A673 (cell line): Measurements from ENCODE around the gene KRTAP20-1. TPM values are rescaled to one million over a fixed set of nuclear protein-coding genes. Genes with fewer than 3 reads are reported as not detected.

Experiments
- BruUV-seq: library from RNA; stranded (reverse); fragments of 400-500 nt; replicated peaks from 2 replicates; lab custom pipeline; 2021; lab: Mats Ljungman, UMichigan
- CTCF ChIA-PET: fragments of 300-600 bp; sonication (Branson Sonifier 250); formaldehyde crosslinking; loops from one replicate; lab custom pipeline; 2022; ENCODE audit warnings: antibody characterized with exemption; lab: Charles Lee
- POLR2A ChIA-PET: fragments of 300-600 bp; sonication (Branson Sonifier 250); formaldehyde crosslinking; loops from one replicate; lab custom pipeline; 2022; ENCODE audit warnings: antibody characterized with exemption; ENCODE audit not compliant: low non-redundant PET; lab: Charles Lee
- DNase-seq: peaks from one replicate; pipeline ENCODE4 v3.0.0-alpha.2; 2015; ENCODE audit warnings: low spot score
- H3K27ac ChIP-seq: fragments of 200-600 bp; sonication (generic); 2 replicates; pipeline ENCODE4 v1.5.1; 2016; ENCODE audit warnings: mixed run types, low read depth, mild to moderate bottlenecking, mixed read lengths, antibody characterized with exemption, low read length; ENCODE audit not compliant: poor library complexity, severe bottlenecking
- H3K27me3 ChIP-seq: fragments of 200-600 bp; sonication (generic); replicated peaks from 2 replicates; pipeline ENCODE4 v1.6.1; 2017; ENCODE audit warnings: mixed run types, low read depth, mild to moderate bottlenecking, mixed read lengths, antibody characterized with exemption, low read length; ENCODE audit not compliant: insufficient read depth, poor library complexity
- H3K36me3 ChIP-seq: fragments of 200-600 bp; sonication (generic); 2 replicates; pipeline ENCODE4 v1.6.1; 2016; ENCODE audit warnings: mixed run types, mild to moderate bottlenecking, mixed read lengths, antibody characterized with exemption, low read length; ENCODE audit not compliant: insufficient read depth, poor library complexity, severe bottlenecking
- H3K4me1 ChIP-seq: fragments of 200-600 bp; sonication (generic); 2 replicates; pipeline ENCODE4 v1.6.1; 2017; ENCODE audit warnings: mixed run types, mild to moderate bottlenecking, mixed read lengths, antibody characterized with exemption, low read length; ENCODE audit not compliant: insufficient read depth, poor library complexity, severe bottlenecking
- H3K4me3 ChIP-seq: fragments of 200-600 bp; sonication (generic); 2 replicates; pipeline ENCODE4 v1.5.1; 2016; ENCODE audit warnings: low read depth, mixed run types, mild to moderate bottlenecking, mixed read lengths, low read length; ENCODE audit not compliant: poor library complexity, severe bottlenecking
- H3K9me3 ChIP-seq: fragments of 200-600 bp; sonication (generic); 2 replicates; pipeline ENCODE4 v1.6.1; 2016; ENCODE audit warnings: mixed run types, low read depth, mild to moderate bottlenecking, mixed read lengths, antibody characterized with exemption, low read length; ENCODE audit not compliant: poor library complexity, severe bottlenecking
- EZH2 ChIP-seq: fragments of 200-600 bp; sonication (generic); IDR thresholded peaks from 2 replicates; pipeline ENCODE4 v1.6.1; 2017; ENCODE audit warnings: borderline replicate concordance, low read depth, mild to moderate bottlenecking, mixed read lengths, antibody characterized with exemption, low read length; ENCODE audit not compliant: poor library complexity, severe bottlenecking
- intact Hi-C: fragments of 100-400 bp; cut with micrococcal nuclease; formaldehyde crosslinking; loops from one replicate; pipeline ENCODE4 v1.10.0; 2022; ENCODE audit not compliant: unreplicated experiment
- total RNA-seq: library from RNA; stranded (reverse); gene quantifications from 2 replicates; pipeline ENCODE4 v1.2.3, GENCODE V29; 2021
- TF ChIP-seq, protein P1 (sequence below): fragments of 300-800, 200-600 bp; sonication (generic); conservative IDR thresholded peaks from 2 replicates; pipeline ENCODE4 v1.5.1; 2017; ENCODE audit warnings: low read depth, mild to moderate bottlenecking, antibody characterized with exemption, low read length, moderate library complexity, mixed read lengths

The KRTAP20-1 gene
- total RNA-seq, 1 experiment from 2014 or later: not detected

- Histone ChIP-seq H3K27ac (no peak within 1 kb of the TSS), H3K27me3 (no peaks in the 10 kb centered on the region), H3K4me3 (no peak within 1 kb of the TSS), H3K9me3 (no peaks in the 10 kb centered on the region), H3K4me1 (no peaks in the 10 kb centered on the region), H3K36me3 (no peaks in the 10 kb centered on the region)
- no peak for TF ChIP-seq EZH2
- TF ChIP-seq, protein P1, sequence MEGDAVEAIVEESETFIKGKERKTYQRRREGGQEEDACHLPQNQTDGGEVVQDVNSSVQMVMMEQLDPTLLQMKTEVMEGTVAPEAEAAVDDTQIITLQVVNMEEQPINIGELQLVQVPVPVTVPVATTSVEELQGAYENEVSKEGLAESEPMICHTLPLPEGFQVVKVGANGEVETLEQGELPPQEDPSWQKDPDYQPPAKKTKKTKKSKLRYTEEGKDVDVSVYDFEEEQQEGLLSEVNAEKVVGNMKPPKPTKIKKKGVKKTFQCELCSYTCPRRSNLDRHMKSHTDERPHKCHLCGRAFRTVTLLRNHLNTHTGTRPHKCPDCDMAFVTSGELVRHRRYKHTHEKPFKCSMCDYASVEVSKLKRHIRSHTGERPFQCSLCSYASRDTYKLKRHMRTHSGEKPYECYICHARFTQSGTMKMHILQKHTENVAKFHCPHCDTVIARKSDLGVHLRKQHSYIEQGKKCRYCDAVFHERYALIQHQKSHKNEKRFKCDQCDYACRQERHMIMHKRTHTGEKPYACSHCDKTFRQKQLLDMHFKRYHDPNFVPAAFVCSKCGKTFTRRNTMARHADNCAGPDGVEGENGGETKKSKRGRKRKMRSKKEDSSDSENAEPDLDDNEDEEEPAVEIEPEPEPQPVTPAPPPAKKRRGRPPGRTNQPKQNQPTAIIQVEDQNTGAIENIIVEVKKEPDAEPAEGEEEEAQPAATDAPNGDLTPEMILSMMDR: no peak
- ChIA-PET CTCF (no interaction called here), POLR2A (no interaction called here)
- DNase-seq: no peak
- BruUV-seq: no TSS peak
- intact Hi-C loops: no loop called here
Observed at GRCh38 chr21:30592140-30592539, 24.1 kb upstream of the KRTAP20-1 start, which contains the start of gene KRTAP6-3. Gene KRTAP6-3 (plus strand): TSS chr21:30592440. CDS start chr21:30592446, 6 bp downstream.

- ChIA-PET POLR2A (no interaction called here), CTCF (no interaction called here)
- H3K9me3 ChIP-seq: peaks cover 10% of the 10 kb centered on the region
- H3K27ac ChIP-seq: no peak within 1 kb of the TSS
- TF ChIP-seq, protein P1: no peak
- no peak for TF ChIP-seq EZH2
- no TSS peak for BruUV-seq
- no peaks in the 10 kb centered on the region for H3K4me1 ChIP-seq
- H3K27me3 ChIP-seq: no peaks in the 10 kb centered on the region
- intact Hi-C loops: no loop called here
- no peaks in the 10 kb centered on the region for H3K36me3 ChIP-seq
- H3K4me3 ChIP-seq: no peak within 1 kb of the TSS
- no peak for DNase-seq
Observed at GRCh38 chr21:30598802-30599201, 17.4 kb upstream of the KRTAP20-1 start, which contains the start of gene KRTAP6-2. Gene KRTAP6-2 (minus strand): TSS chr21:30598902. CDS start chr21:30598874, 28 bp downstream.

- no peaks in the 10 kb centered on the region for H3K4me1 ChIP-seq
- POLR2A ChIA-PET: no interaction called here
- no TSS peak for BruUV-seq
- no peak for TF ChIP-seq EZH2
- TF ChIP-seq, protein P1: no peak
- no peaks in the 10 kb centered on the region for H3K27me3 ChIP-seq
- CTCF ChIA-PET: no interaction called here
- no peak within 1 kb of the TSS for H3K27ac ChIP-seq
- no peak within 1 kb of the TSS for H3K4me3 ChIP-seq
- intact Hi-C loops: no loop called here
- DNase-seq: no peak
- peaks cover 11% of the 10 kb centered on the region for H3K9me3 ChIP-seq
- H3K36me3 ChIP-seq: no peaks in the 10 kb centered on the region
Observed at GRCh38 chr21:30600787-30601186, 15.4 kb upstream of the KRTAP20-1 start, which contains the start of gene KRTAP22-1. Gene KRTAP22-1 (plus strand): TSS chr21:30601087.
